ENCODE results near the gene EMP2.

The EMP2 gene

GRCh38 chr16:10577305-10578202, 2.8 kb downstream of the EMP2 start (continued):
- TF ChIP-seq, protein P1, sequence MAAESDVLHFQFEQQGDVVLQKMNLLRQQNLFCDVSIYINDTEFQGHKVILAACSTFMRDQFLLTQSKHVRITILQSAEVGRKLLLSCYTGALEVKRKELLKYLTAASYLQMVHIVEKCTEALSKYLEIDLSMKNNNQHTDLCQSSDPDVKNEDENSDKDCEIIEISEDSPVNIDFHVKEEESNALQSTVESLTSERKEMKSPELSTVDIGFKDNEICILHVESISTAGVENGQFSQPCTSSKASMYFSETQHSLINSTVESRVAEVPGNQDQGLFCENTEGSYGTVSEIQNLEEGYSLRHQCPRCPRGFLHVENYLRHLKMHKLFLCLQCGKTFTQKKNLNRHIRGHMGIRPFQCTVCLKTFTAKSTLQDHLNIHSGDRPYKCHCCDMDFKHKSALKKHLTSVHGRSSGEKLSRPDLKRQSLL (tag by site-specific recombination; IDR thresholded peaks at IDR 0.05), result no peak
- TF ChIP-seq ZNF488 (tag by site-specific recombination; IDR thresholded peaks at IDR 0.05), result no peak
- peak; percentile 89 for TF ChIP-seq GLIS1 (tag by site-specific recombination; IDR thresholded peaks at IDR 0.05)
- TF ChIP-seq ZNF510 (tag by site-specific recombination; IDR thresholded peaks at IDR 0.05; ENCODE audit: insufficient replicate concordance), result no peak
- no peak for TF ChIP-seq ZSCAN5A (tag by site-specific recombination; IDR thresholded peaks at IDR 0.05)
- TF ChIP-seq ZNF426 (tag by site-specific recombination; IDR thresholded peaks at IDR 0.05), result no peak
- TF ChIP-seq ZNF350 (tag by site-specific recombination; IDR thresholded peaks at IDR 0.05), result no peak
- no peak for TF ChIP-seq ZFP41 (tag by site-specific recombination; IDR thresholded peaks at IDR 0.05; ENCODE audit: borderline replicate concordance)
- no peak for TF ChIP-seq ZNF175 (tag by site-specific recombination; IDR thresholded peaks at IDR 0.05)
- TF ChIP-seq KLF9 (tag by site-specific recombination; IDR thresholded peaks at IDR 0.05; ENCODE audit: low read depth), result no peak
- no peak for TF ChIP-seq ZNF558 (tag by site-specific recombination; IDR thresholded peaks at IDR 0.05)
- no peak for TF ChIP-seq ZNF174 (tag by site-specific recombination; IDR thresholded peaks at IDR 0.05)
- TF ChIP-seq, protein P2, sequence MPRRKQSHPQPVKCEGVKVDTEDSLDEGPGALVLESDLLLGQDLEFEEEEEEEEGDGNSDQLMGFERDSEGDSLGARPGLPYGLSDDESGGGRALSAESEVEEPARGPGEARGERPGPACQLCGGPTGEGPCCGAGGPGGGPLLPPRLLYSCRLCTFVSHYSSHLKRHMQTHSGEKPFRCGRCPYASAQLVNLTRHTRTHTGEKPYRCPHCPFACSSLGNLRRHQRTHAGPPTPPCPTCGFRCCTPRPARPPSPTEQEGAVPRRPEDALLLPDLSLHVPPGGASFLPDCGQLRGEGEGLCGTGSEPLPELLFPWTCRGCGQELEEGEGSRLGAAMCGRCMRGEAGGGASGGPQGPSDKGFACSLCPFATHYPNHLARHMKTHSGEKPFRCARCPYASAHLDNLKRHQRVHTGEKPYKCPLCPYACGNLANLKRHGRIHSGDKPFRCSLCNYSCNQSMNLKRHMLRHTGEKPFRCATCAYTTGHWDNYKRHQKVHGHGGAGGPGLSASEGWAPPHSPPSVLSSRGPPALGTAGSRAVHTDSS (tag by site-specific recombination; IDR thresholded peaks at IDR 0.05), result no peak
- TF ChIP-seq, protein P3, sequence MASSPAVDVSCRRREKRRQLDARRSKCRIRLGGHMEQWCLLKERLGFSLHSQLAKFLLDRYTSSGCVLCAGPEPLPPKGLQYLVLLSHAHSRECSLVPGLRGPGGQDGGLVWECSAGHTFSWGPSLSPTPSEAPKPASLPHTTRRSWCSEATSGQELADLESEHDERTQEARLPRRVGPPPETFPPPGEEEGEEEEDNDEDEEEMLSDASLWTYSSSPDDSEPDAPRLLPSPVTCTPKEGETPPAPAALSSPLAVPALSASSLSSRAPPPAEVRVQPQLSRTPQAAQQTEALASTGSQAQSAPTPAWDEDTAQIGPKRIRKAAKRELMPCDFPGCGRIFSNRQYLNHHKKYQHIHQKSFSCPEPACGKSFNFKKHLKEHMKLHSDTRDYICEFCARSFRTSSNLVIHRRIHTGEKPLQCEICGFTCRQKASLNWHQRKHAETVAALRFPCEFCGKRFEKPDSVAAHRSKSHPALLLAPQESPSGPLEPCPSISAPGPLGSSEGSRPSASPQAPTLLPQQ (tag by site-specific recombination; IDR thresholded peaks at IDR 0.05), result peak; percentile 29; the same call in 1 of the 2 replicates
- TF ChIP-seq ZNF621 (tag by site-specific recombination; IDR thresholded peaks at IDR 0.05), result no peak
- no peak for TF ChIP-seq ZNF16 (tag by site-specific recombination; IDR thresholded peaks at IDR 0.05; ENCODE audit: low read depth)
- TF ChIP-seq YY1 (tag by site-specific recombination; IDR thresholded peaks at IDR 0.05), result no peak
- no peak for TF ChIP-seq ZNF529 (tag by site-specific recombination; IDR thresholded peaks at IDR 0.05; ENCODE audit: insufficient replicate concordance)
- no peak for TF ChIP-seq ZNF311 (tag by site-specific recombination; IDR thresholded peaks at IDR 0.05; ENCODE audit: borderline replicate concordance)
- TF ChIP-seq, protein P4, sequence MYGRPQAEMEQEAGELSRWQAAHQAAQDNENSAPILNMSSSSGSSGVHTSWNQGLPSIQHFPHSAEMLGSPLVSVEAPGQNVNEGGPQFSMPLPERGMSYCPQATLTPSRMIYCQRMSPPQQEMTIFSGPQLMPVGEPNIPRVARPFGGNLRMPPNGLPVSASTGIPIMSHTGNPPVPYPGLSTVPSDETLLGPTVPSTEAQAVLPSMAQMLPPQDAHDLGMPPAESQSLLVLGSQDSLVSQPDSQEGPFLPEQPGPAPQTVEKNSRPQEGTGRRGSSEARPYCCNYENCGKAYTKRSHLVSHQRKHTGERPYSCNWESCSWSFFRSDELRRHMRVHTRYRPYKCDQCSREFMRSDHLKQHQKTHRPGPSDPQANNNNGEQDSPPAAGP (tag by site-specific recombination; IDR thresholded peaks at IDR 0.05), result peak; percentile 62; the same call in 1 of the 2 replicates
- no peak for TF ChIP-seq MZF1 (tag by site-specific recombination; IDR thresholded peaks at IDR 0.05; ENCODE audit: borderline replicate concordance)
- TF ChIP-seq REPIN1 (tag by site-specific recombination; IDR thresholded peaks at IDR 0.05; ENCODE audit: low read depth), result no peak
- TF ChIP-seq, protein P5, sequence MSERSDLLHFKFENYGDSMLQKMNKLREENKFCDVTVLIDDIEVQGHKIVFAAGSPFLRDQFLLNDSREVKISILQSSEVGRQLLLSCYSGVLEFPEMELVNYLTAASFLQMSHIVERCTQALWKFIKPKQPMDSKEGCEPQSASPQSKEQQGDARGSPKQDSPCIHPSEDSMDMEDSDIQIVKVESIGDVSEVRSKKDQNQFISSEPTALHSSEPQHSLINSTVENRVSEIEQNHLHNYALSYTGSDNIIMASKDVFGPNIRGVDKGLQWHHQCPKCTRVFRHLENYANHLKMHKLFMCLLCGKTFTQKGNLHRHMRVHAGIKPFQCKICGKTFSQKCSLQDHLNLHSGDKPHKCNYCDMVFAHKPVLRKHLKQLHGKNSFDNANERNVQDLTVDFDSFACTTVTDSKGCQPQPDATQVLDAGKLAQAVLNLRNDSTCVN (tag by site-specific recombination; optimal IDR thresholded peaks at IDR 0.05), result no peak
- no peak for TF ChIP-seq GLI2 (tag by site-specific recombination; IDR thresholded peaks at IDR 0.05; ENCODE audit: borderline replicate concordance, low read depth)
- TF ChIP-seq, protein P6, sequence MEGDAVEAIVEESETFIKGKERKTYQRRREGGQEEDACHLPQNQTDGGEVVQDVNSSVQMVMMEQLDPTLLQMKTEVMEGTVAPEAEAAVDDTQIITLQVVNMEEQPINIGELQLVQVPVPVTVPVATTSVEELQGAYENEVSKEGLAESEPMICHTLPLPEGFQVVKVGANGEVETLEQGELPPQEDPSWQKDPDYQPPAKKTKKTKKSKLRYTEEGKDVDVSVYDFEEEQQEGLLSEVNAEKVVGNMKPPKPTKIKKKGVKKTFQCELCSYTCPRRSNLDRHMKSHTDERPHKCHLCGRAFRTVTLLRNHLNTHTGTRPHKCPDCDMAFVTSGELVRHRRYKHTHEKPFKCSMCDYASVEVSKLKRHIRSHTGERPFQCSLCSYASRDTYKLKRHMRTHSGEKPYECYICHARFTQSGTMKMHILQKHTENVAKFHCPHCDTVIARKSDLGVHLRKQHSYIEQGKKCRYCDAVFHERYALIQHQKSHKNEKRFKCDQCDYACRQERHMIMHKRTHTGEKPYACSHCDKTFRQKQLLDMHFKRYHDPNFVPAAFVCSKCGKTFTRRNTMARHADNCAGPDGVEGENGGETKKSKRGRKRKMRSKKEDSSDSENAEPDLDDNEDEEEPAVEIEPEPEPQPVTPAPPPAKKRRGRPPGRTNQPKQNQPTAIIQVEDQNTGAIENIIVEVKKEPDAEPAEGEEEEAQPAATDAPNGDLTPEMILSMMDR (tag by site-specific recombination; IDR thresholded peaks at IDR 0.05), result no peak
- TF ChIP-seq ZNF366 (tag by site-specific recombination; conservative IDR thresholded peaks at IDR 0.05), result peak; percentile 31
- TF ChIP-seq ZNF202 (tag by site-specific recombination; IDR thresholded peaks at IDR 0.05; ENCODE audit: borderline replicate concordance), result no peak
